Measurements from ENCODE around the gene LRRK1.

Gene LRRK1

DNA sequence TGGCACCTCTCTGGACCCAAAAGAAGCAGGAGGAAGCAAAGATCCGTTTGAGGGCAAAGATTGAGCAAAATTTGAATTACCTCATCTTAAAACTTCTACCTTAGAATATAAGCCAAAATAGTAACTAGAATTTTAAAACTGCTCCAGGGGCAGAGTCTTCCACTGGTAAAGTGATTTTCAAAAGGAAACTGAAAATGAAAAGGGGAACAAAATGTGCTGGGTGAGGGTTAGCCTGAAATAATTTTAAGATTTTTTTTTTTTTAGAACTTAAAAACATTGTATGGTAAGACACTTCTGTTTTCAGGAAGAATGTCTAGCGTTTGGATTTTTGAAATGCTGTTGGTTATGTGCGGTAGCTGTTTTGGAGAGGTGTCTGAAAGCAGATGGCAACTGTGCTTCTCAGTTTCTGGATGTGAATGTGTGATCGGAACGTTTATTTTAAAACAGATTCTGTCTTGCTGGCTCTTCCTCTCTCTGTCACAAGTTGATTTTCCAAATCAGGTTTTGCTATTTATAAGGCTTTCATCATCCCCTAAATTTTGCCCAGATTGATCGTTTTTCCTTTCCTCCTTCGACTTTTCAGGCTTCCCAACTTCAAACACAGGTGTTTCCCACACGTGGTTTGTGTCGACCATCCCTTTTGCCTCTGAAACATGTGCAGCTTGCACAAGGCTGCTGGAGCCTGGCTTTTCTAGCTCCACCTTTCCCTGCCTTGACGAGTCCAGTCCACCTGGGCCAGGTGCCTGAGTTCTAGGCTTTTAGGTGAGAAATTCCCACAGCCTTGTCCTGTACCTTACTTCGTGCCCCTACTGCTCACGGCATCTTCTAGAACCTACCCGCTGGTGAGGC, 3.3 kb downstream of the LRRK1 start:
- no peak for FAIRE-seq
- DNase-seq (ENCODE audit: insufficient read length, low spot score): no peak
- TF ChIP-seq, protein P1, sequence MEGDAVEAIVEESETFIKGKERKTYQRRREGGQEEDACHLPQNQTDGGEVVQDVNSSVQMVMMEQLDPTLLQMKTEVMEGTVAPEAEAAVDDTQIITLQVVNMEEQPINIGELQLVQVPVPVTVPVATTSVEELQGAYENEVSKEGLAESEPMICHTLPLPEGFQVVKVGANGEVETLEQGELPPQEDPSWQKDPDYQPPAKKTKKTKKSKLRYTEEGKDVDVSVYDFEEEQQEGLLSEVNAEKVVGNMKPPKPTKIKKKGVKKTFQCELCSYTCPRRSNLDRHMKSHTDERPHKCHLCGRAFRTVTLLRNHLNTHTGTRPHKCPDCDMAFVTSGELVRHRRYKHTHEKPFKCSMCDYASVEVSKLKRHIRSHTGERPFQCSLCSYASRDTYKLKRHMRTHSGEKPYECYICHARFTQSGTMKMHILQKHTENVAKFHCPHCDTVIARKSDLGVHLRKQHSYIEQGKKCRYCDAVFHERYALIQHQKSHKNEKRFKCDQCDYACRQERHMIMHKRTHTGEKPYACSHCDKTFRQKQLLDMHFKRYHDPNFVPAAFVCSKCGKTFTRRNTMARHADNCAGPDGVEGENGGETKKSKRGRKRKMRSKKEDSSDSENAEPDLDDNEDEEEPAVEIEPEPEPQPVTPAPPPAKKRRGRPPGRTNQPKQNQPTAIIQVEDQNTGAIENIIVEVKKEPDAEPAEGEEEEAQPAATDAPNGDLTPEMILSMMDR (IDR thresholded peaks at IDR 0.05; ENCODE audit: insufficient read depth, missing control alignments): no peak

- TF ChIP-seq, protein P1 (IDR thresholded peaks at IDR 0.05; ENCODE audit: insufficient read depth, missing control alignments): no peak
- FAIRE-seq (no peak), DNase-seq (ENCODE audit: insufficient read length, low spot score) (no peak)
Observed at GRCh38 chr15:100923076-100923475, 3.9 kb downstream of the LRRK1 start.

DNA sequence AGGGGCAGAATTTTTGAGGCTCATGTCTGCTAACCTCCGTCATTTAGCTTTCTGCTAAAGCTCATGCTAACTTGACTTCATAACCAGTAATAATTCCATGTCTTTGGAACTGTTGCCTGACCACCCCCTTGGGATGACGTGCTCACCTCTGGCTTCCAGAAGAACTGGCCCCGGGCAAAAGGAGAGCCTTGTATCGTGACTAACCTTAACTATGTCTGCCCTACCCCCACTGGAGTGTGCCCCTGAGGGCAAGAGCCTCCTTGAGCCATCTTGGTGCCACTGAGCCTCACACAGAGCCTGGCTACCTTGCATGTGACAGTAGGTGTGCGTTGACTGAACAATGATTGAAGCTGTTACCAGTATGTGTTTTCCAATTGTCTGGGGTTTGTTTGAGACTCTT, 4.7 kb downstream of the LRRK1 start:
- TF ChIP-seq, protein P1 (IDR thresholded peaks at IDR 0.05; ENCODE audit: insufficient read depth, missing control alignments): no peak
- no peak for DNase-seq (ENCODE audit: insufficient read length, low spot score)
- no peak for FAIRE-seq

DNA sequence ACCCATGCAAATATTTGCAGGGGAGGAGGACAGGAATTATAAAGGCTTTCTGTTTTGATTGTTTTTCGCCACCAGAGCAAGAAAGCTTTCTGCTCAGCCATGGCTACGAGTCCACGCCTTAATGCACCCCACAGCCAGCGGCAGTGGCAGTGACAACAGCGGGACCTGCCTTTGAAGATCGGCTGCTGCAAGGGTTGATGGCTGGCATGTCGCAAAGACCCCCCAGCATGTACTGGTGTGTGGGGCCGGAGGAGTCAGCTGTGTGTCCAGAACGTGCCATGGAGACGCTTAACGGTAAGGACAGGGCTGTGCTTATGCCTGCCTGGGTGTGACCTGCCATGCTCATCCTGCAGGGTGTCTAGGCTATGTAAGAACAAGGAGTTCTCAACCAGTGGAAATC, 5.3 kb downstream of the LRRK1 start:
- FAIRE-seq (no peak), DNase-seq (ENCODE audit: insufficient read length, low spot score) (no peak)
- TF ChIP-seq, protein P1 (IDR thresholded peaks at IDR 0.05; ENCODE audit: insufficient read depth, missing control alignments): no peak

- TF ChIP-seq, protein P1 (IDR thresholded peaks at IDR 0.05; ENCODE audit: insufficient read depth, missing control alignments): no peak
- FAIRE-seq: no peak
Observed at GRCh38 chr15:100925480-100925879, 6.3 kb downstream of the LRRK1 start.

GRCh38 chr15:100926258-100926657, 7.1 kb downstream of the LRRK1 start:
- DNase-seq (ENCODE audit: insufficient read length, low spot score): no peak
- TF ChIP-seq, protein P1 (IDR thresholded peaks at IDR 0.05; ENCODE audit: insufficient read depth, missing control alignments): no peak
- FAIRE-seq: no peak

More at GRCh38 chr15:100925480-100925879, 6.3 kb downstream of the LRRK1 start:
- DNase-seq (ENCODE audit: insufficient read length, low spot score): no peak
